ENCODE results near the gene ATP4A. TPM values are rescaled to one million over a fixed set of nuclear protein-coding genes. Genes with fewer than 3 reads are reported as not detected.
A peak's percentile ranks its signal among the peaks of the same experiment; 100 is the strongest.

ATP4A gene
- total RNA-seq, 4 donors from 2014 or later, result not detected

DNA sequence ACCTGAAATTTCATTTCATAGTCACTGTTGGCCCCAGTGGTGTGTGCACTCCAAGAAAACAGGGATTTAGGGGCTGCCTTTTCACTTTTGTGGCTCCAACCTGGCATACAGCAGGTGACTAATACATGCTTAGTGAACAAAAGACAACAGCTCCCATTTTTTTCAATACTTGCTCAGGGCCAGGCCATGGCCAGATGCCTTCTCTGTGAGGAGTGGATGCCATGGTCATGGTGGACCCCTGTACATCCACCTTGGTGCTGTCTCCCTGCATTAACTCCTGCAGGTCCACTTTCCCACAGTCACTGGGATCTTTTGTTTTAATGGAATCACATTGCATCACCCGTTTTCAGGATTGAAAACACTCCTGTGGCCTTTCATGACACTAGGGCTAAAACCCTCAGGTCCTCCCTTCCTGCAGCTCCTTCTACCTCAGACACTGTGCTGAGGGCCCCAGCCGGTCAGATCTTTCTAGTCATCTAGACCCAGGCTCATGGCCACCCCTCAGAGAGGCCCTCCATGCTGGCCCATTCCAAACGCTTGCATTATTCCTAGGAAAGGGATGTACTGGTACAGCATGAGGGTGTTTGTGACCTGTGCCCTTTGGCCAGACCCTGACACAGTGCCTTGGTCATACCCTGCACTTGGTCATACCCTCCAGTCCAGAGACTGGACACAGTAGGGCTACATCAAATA, 19.2 kb downstream of the ATP4A start:
- TF ChIP-seq POLR2AphosphoS5 (IDR thresholded peaks at IDR 0.05) (no peak), POLR2A (IDR thresholded peaks at IDR 0.05) (no peak), EP300 (IDR thresholded peaks at IDR 0.05; ENCODE audit: low read depth) (no peak)
- TF ChIP-seq, protein P1, sequence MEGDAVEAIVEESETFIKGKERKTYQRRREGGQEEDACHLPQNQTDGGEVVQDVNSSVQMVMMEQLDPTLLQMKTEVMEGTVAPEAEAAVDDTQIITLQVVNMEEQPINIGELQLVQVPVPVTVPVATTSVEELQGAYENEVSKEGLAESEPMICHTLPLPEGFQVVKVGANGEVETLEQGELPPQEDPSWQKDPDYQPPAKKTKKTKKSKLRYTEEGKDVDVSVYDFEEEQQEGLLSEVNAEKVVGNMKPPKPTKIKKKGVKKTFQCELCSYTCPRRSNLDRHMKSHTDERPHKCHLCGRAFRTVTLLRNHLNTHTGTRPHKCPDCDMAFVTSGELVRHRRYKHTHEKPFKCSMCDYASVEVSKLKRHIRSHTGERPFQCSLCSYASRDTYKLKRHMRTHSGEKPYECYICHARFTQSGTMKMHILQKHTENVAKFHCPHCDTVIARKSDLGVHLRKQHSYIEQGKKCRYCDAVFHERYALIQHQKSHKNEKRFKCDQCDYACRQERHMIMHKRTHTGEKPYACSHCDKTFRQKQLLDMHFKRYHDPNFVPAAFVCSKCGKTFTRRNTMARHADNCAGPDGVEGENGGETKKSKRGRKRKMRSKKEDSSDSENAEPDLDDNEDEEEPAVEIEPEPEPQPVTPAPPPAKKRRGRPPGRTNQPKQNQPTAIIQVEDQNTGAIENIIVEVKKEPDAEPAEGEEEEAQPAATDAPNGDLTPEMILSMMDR (IDR thresholded peaks at IDR 0.05), result no peak
- no peaks in the 10 kb centered on the region for H3K9me3 ChIP-seq
- WGBS, 2 donors (ENCODE audit: low coverage in 1 of 2), result 52% methylated on average over 3 of the region's 3 CpGs; no CpG with 5 or more reads in 1 of the 2 donors
- H3K36me3 ChIP-seq, result no peaks in the 10 kb centered on the region
- no peaks in the 10 kb centered on the region for H3K27me3 ChIP-seq
- peak overlapping the region in 2 of 4 donors; percentile 75 to 81 for H3K27ac ChIP-seq
- peak overlapping the region in 3 of 4 donors; percentile 75 to 85 (median 77) for H3K4me3 ChIP-seq
- intact Hi-C loops (cut with DNase I; ENCODE audit: low total_unique reads) (loop anchor here (10.0 kb wide), 2 partner anchors 91 to 171 kb away; partner anchors contain the start of gene KMT2B), in situ Hi-C loops (cut with MboI; ENCODE audit: low pct_ligation_motif_present in 1 of 4, low pct_unique_long_range_greater_than_20kb in 1 of 4, low sequenced_read_pairs in 3 of 4) (no loop called here)
- no peak for DNase-seq
- peaks cover 14 to 21% (median 17%) of the 10 kb centered on the region in 4 donors for H3K4me1 ChIP-seq

DNA sequence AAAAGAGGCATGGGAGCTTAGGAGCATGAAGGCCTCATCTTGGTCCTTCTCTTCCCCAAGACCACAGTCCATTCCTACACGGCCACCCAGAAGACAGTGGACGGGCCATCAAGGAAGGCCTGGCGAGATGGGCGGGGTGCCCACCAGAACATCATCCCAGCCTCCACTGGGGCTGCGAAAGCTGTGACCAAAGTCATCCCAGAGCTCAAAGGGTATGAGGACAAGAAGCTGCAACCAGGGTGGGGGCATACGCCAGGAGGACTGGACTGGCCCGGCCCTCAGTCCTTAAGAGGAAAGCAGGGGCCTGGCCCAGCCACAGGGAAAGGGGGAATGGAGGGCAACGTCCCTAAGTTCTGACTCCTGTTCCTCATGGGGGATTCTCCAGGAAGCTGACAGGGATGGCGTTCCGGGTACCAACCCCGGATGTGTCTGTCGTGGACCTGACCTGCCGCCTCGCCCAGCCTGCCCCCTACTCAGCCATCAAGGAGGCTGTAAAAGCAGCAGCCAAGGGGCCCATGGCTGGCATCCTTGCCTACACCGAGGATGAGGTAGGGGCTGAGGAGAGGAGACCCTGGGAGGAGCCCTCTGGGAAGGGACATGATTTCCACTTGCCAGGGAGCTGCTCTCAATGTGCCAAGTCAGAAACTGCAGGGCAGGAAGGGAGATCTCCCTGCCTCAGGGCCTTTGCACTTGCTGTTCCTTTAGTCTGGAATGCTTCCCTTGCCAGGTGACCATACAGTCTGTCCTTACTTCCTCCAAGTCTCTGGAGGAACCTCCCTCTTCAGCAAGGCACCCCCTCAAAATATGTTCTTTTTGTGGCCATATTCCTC, 20.0 kb downstream of the ATP4A start:
- intact Hi-C loops (cut with DNase I; ENCODE audit: low total_unique reads) (loop anchor here (10.0 kb wide), 2 partner anchors 91 to 171 kb away; partner anchors contain the start of gene KMT2B), in situ Hi-C loops (cut with MboI; ENCODE audit: low pct_ligation_motif_present in 1 of 4, low pct_unique_long_range_greater_than_20kb in 1 of 4, low sequenced_read_pairs in 3 of 4) (no loop called here)

DNA sequence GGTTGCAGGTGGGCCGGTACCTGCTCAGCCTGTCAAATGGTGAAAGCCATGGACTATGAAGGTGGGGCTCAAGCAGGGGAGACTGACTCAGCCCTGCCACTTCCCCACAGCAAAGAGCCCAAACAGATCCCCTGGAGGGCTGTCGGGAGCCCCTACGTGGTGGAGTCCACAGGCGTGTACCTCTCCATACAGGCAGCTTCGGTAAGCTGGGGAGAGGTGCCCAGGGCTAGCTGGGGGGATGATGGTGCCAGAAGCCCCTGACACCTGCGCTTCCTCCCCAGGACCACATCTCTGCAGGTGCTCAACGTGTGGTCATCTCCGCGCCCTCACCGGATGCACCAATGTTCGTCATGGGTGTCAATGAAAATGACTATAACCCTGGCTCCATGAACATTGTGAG, 21.2 kb downstream of the ATP4A start:
- no peak overlapping the region for H3K4me3 ChIP-seq
- H3K4me1 ChIP-seq, result peaks cover 14 to 21% (median 17%) of the 10 kb centered on the region in 4 donors
- intact Hi-C loops (cut with DNase I; ENCODE audit: low total_unique reads), result loop anchor here (10.0 kb wide), 2 partner anchors 93 to 173 kb away; partner anchors contain the start of gene KMT2B
- DNase-seq, result no peak
- TF ChIP-seq, protein P1 (IDR thresholded peaks at IDR 0.05), result no peak
- TF ChIP-seq EP300 (IDR thresholded peaks at IDR 0.05; ENCODE audit: low read depth) (no peak), POLR2AphosphoS5 (IDR thresholded peaks at IDR 0.05) (no peak), POLR2A (IDR thresholded peaks at IDR 0.05) (no peak)
- H3K9me3 ChIP-seq, result no peaks in the 10 kb centered on the region
- WGBS, 2 donors (ENCODE audit: low coverage in 1 of 2), result 94% methylated on average over 11 of the region's 11 CpGs; no CpG with 5 or more reads in 1 of the 2 donors
- no peaks in the 10 kb centered on the region for H3K36me3 ChIP-seq
- in situ Hi-C loops (cut with MboI; ENCODE audit: low pct_ligation_motif_present in 1 of 4, low pct_unique_long_range_greater_than_20kb in 1 of 4, low sequenced_read_pairs in 3 of 4), result no loop called here
- H3K27ac ChIP-seq, result no peak overlapping the region
- H3K27me3 ChIP-seq, result no peaks in the 10 kb centered on the region

More for the DNA sequence above, 20.0 kb downstream of the ATP4A start:
- H3K36me3 ChIP-seq, result no peaks in the 10 kb centered on the region
- no peak for TF ChIP-seq POLR2AphosphoS5 (IDR thresholded peaks at IDR 0.05)
- no peak for TF ChIP-seq EP300 (IDR thresholded peaks at IDR 0.05; ENCODE audit: low read depth)
- no peak for TF ChIP-seq POLR2A (IDR thresholded peaks at IDR 0.05)
- TF ChIP-seq, protein P1 (IDR thresholded peaks at IDR 0.05), result no peak
- H3K9me3 ChIP-seq, result no peaks in the 10 kb centered on the region
- no peak overlapping the region for H3K4me3 ChIP-seq
- DNase-seq, result no peak
- no peak overlapping the region for H3K27ac ChIP-seq
- H3K4me1 ChIP-seq, result peaks cover 14 to 21% (median 17%) of the 10 kb centered on the region in 4 donors
- no peaks in the 10 kb centered on the region for H3K27me3 ChIP-seq
- 95% methylated on average over 15 of the region's 15 CpGs; no CpG with 5 or more reads in 1 of the 2 donors for WGBS, 2 donors (ENCODE audit: low coverage in 1 of 2)

All from transverse colon (tissue), 4 donors.